Endothelial cell of hepatic sinusoid (primary cell): ENCODE data around the gene IL10.

Experiments
- in situ Hi-C: cut with HindIII; loops from 2 replicates; pipeline ENCODE4 v1.10.0; 2017; ENCODE audit warnings: low sequenced_read_pairs

Gene IL10

DNA sequence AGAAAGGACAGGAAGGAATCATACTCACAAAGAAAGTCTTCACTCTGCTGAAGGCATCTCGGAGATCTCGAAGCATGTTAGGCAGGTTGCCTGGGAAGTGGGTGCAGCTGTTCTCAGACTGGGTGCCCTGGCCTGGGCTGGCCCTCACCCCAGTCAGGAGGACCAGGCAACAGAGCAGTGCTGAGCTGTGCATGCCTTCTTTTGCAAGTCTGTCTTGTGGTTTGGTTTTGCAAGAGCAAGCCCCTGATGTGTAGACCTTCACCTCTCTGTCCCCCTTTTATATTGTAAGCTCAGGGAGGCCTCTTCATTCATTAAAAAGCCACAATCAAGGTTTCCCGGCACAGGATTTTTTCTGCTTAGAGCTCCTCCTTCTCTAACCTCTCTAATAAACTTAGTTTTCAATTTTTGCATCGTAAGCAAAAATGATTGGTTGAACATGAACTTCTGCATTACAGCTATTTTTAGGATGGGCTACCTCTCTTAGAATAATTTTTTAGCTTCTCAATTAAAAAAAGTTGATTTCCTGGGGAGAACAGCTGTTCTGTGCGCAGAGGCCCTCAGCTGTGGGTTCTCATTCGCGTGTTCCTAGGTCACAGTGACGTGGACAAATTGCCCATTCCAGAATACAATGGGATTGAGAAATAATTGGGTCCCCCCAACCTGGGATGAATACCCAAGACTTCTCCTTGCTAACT, at the start of gene IL10:
Gene IL10 (minus strand): TSS at position 252 of the 695 bp plus-strand sequence. CDS start 59 bp downstream, at position 193.
- in situ Hi-C loops, result no loop called here

DNA sequence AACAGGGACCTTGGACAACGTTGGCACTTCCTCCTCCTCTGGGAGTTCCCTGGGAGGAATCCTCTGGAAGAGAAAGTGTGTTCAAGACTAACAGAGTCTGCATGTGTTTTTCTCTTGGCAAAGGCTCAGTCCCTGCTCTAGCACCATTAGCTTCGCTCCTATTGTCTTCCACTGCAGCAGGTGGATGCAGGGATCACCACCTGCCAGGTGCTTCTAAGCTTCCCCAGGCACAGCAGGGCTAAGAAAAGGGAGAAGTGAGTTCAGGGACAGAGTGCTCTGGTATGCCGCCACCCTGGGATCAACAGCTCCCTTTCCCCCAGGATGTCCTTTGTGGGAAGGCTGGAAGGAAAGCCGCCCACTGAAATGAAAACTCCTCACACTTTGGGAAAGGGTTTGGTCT, 49.2 kb upstream of the IL10 start:
- in situ Hi-C loops, result no loop called here

DNA sequence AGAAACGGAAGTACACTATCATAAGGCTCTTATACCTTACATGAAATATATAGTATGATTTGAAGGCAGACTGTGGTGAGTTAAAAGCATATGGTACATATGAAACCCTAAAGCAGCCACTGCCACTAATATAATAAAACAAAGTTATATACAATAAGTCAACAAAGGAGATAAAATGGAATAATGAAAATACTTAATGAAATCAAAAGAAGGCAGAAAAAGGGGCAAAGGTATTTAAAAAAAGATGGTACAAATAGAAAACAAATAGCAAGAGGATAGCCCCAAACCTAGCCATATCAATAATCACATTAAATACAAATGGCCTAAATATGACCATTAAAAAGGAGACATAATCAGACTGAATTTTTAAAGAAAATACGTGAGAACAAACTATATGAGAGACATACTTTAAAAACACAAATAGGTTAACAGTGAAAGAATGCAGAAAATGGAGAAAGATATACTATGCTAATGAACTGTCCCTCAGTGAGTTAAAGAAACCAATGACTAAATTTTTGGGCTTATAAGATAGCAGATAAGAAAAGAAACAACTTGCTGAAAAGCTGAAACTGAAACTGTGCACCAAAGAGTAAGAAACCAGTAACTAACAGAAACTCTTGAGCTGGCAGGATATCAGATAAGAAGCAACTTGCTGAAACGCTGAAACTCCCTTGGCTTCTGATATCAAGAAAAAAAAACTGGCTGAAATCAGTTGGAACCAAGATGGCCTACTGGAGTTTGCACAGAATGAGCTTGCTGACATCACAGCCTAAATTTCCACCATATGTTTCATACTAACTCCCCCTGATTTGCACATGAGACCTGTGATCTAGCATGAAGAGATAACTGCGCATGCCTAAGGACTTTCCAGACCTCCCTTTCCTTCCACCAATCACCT, 44.3 kb upstream of the IL10 start:
- in situ Hi-C loops, result no loop called here

DNA sequence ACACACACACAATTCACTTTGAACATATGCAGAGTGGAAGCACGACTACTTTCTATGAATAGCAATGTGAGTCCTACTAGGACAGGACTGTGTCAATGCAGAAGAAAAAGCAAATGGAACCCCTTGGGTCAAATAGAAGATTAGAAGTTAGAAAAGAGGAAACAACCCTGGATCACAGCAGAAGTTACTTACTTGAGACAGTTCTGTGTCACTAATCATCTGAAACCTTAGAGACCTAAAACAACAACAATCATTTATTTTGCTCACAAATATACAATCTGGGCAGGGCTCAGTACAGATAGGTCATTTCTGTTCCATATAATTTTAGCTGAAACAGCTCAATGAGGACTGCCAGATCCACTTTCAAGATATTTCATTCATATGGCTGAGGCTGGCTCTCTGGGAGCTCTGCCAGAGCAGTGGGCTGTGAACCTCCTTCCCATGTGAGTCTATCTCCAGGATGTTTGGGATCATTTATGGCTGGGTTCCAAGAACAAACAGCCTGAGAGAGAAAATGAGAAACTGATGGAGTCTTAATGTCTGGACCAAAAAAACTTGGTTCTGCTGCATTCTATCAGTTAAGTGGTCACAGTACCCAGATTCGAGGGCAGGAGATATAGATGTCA, 42.5 kb upstream of the IL10 start:
- in situ Hi-C loops, result no loop called here

DNA sequence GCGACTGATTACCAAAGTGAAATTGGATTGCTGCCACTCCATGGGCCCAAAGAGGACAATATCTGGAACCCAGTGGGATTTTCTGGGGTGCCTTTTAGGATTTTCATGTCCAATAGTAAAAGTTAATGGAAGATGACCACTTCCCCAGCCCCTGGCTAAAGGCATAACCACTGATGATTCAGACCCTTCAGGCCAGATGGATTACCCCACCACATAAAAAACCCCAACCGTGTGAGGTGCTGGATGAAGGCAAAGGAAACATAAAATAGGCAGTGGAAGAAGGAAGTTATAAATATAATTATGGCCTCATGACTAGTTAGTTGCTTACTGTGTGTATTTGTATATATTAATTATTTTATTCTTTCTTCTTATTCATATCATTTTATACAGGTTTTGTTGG, 40.2 kb upstream of the IL10 start:
- in situ Hi-C loops, result no loop called here

DNA sequence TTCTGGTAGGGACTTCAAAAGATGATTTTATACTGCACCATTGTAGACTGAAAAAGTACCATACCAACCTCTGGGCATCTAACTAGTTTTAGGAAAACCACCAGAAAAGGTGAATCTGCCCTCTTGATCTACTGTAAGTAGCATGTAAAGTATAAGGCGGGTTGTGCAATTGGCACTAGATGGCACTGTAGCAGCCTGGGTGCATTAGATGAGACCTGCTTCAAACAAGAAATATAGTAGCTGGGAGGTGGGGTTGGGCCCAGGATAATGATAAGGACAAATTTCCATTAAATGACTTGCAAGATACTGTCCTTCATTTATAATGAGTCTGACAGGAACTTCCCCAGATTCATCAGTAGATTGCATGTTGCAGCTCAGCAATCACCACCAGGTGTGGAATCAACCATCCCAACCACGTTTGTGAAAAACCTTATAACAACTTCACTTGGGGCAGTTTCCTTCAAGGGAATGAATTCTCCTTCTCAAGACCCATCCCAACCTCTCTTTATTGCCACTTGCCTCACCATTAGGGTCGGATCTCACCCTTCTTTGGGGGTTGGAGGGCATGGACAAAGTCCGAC, 37.3 kb upstream of the IL10 start:
- in situ Hi-C loops, result loop anchor here (5.0 kb wide), 1 partner anchor 52 kb away; no protein-coding TSS in a partner anchor

DNA sequence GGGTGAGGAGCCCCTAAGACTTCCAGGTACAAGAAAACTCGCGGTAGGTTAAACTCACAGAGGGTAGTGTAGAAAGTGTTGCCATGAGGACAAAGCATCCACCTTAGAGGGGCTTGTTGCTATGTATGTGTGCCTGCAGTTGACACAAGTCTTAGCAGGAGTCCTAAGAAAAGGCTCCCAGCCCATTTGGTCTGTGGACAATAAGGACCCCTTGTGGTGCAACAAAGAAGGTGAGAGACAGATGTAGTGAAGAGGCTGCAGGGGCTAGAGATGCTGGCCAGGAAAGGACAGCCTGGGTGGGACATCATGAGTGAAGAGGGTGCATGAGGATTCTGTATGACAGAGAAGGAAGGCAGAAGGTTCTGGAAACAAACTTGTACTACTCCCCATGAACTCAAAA, 36.3 kb upstream of the IL10 start:
- in situ Hi-C loops, result loop anchor here (5.0 kb wide), 1 partner anchor 51 kb away; no protein-coding TSS in a partner anchor

DNA sequence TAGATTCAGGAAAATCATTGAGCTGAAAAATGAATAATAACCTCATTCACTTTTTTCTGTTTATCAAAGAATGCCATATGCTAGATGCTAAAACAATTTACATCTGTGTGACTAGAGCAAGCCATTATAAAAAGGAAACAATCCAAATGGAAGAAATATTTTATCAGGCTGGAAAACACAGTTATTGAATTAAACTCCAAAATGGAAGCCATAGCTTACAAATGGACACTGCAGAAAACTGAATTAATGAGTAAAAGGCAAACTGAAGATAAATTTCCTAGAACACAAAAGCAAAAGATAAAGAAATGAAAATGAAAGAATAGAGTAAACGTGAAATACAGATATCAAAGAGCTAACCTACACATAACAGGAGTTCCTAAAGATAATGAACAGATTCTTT, 33.1 kb upstream of the IL10 start:
- in situ Hi-C loops, result loop anchor here (5.0 kb wide), 1 partner anchor 48 kb away; no protein-coding TSS in a partner anchor

DNA sequence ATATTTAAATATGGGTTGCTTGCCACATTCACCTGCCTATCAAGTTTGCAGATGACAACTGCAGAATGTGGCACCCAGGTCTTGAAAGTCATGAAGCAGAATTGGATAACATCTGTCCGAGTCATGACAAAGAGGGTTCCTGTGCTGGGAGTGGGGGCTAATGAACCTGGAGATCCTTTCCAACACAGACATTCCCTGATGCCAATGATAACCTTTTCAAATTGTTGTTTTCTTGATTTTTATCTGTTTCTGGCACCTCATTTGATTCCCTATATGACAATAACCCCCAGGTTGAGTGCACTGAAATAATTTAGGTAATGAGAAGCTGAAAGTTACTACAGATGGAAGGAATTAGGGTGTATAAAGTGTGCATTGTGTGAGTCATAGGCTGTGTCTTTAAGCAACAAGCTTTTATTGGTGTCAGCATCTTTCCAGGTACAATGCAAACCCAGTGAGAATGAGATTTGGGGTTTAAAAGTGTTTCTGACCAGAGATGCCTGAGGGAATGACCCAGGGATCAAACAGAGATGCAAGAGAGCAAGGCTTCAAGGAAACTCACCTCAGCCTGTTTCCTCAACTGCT, 32.0 kb upstream of the IL10 start:
- in situ Hi-C loops, result no loop called here

DNA sequence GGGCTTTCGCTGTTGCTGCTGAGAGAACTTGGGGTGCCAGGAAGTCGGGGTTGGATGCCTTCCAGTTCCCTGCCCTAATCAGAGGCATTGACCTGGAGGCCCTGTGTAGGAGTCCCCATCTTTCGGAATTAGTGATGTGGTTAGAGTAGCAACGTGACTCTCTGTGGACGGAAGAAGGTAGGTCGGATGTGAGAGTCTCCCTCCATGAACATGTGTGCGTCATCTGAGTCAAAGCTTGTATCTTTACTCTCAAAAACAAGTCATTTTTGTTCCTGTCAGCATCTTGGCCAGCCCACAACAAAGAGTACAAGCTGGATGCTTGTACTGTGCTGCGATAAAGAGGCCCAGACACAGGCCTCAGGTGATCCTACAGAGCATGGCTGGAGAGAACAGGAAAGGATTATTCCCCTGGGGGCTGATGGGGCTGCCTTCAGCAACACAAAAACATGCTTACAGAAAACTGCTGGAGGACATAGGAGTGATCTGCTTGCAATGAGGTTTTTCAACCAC, 31.0 kb upstream of the IL10 start:
- in situ Hi-C loops, result no loop called here

DNA sequence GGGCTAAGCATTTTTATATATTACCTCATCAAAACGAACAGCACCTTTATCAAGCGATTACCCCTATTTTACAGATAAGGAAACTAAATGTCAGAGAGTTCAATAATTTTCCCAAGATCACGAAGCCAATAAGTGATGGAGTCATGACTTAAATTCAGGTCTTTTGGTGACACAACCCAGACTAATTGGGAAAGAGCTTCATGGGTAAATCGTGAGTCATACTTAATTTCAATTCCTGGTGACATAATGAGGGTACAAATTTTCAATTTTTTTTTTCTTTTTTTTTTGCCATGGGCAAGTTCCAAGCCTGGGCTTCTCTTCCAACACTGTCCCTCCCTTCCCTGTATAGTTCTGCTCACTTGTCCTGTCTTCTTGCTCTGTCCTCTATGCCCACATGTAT, 30.1 kb upstream of the IL10 start:
- in situ Hi-C loops, result no loop called here

DNA sequence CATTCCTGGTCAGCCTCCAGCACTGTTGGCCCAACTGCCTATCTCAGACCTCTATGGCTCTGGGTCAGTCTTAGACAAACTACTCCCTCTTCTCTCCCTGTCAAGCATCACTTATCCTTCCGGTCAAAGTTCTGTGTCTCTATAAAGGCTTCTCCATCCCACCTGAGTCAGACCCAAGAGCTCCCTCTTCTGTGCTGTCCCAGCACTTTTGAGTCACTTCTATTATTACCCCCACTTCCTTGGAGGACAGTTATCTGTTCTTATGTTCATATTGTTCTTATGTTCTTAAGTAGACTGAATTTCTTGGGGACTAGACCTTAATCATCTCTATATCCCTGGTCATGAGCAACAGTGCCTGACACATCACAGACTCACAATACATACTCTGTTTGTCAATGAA, 29.2 kb upstream of the IL10 start:
- in situ Hi-C loops, result no loop called here

DNA sequence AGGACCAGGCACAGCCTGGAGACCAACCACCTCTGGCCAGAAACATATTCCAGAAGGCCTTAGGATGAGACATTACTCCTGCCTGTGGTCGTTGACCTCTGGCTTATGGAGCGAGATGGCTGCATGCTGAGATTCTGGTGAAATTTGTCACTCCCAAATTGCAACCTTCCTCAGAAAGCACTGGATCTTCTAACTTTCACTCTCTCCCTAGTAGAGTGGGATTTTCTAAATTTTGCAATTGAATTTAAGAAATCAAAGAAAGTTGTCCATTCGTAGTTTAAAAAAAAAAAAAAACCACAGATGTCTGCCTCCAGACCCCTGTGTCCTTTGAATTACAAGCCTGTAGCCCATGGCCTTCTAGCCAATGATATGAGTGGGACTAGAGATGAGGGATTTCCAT, 28.6 kb upstream of the IL10 start:
- in situ Hi-C loops, result no loop called here

DNA sequence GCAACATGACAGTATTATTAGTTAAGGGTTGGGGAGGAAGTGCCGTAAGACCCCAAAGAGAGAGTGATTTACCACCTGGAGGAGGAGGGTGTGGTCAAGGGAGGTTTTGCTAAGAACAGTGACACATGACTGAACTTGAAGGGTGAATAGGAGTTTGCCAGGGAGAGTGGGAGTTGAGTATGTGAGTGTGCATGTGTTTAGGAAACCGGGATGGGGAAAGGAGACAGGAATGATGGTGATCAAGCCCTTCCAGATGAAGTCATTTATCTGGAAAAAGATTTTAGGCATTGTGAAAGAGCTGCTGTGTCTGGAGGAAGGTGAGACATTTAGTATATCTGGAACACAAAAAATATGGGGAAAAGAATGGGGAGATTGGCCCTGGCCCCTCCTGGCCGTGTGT, 28.1 kb upstream of the IL10 start:
- in situ Hi-C loops, result no loop called here

DNA sequence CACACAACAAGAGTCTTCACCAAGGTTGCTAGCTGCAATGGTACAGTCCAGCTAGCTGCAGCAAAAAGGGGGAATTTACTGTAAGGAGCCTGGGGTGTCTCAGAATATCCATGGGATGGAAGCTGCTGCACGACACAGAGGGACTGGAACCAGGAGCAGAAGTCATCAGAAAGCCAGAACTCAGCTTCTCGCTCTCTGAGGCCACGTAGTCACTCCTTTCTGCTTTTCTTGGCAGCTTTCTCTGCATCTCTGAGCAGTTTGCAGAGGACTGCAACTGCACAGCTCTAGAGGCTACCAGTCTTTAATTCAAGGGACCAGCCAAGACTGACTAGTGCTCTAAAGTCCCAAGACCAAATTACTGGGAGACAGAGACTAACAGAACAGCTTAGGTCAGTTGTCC, 27.0 kb upstream of the IL10 start:
- in situ Hi-C loops, result no loop called here

DNA sequence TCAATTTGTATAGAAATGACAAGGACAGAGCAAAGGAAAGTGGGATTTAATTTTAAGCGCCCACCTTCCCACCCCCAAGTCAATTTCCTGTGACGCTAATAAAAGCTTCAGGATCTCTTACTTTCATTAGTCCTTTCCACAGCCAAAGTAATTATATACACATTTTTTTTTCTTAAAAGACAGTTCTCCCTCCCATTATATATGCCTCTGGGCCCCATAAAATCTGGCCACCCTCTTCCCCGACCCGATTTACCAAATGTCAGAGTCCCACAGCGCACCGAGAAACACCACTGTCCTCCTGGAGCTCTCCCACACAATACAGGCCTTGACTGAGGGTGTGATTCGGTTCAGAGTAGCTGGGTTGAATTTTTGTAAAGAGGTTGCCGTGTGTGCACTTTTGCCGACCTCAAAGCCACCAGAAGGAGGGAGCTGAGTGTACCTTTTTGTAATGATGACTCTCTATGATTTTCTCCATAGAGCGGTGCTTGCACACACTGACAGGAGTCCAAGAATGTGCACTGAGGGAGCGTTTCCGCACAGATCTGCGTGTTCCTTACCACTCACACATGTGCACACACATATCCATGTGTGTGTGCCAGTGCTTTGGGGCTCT, 26.2 kb upstream of the IL10 start:
- in situ Hi-C loops, result no loop called here

DNA sequence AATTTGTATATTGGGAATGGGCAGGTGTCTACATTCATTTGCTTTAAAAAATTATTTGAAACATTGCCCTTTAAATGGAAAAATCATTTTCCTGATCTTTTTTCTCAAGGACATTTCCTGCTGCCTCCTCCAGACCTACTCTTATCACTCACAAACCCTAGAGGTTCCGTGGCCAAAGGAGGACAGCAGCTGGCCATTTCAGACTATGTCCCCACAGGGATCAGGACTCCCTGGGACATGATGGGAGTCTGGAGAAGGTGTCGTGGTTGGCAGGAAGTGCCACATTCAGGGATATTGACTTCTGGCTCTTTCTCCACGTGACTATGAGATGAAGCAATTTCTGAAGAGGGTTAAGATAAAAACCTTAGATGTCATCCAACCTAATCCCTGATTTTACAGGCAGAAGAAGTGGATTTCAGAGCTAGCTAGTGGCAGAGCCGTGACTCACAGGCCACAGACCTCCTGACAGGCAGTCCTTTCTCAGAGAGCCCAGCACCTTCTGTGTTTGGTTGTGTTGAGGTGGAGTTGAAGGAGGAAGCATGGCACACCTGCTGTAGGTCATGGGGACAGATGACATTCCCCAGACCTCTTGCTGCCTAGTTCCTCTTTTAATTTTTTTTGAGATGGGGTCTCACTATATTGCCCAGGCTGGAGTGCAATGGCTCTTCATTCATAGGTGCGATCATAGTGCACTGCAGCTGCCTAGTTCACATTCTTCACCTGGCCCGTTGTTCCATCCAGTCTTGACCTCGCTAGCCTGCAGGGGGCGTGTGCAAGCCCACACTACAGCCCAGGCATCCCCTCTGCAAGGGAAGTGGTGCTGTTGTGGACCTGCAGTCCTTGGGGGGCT, 25.5 kb upstream of the IL10 start:
- in situ Hi-C loops, result no loop called here

DNA sequence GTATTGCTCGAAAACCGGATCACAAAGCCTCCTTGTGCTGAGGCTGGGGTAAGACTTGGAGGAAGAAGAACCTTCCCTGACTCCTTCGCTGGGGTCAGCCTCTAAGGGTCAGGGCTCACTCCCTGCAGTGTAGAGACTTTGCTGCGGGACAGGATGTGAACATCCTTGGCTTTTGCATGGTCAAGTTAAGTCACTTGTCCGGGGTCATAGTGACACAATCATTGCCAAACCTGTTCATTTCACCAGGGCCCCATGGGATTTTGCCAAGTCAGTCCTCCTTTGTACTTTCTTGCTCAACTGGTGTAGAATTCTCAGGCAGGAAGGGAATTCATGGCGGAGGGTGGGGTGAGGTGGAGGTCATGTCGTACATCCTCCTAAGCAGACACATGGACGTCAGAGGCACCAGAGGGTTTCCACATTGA, 24.7 kb upstream of the IL10 start:
- in situ Hi-C loops, result no loop called here

DNA sequence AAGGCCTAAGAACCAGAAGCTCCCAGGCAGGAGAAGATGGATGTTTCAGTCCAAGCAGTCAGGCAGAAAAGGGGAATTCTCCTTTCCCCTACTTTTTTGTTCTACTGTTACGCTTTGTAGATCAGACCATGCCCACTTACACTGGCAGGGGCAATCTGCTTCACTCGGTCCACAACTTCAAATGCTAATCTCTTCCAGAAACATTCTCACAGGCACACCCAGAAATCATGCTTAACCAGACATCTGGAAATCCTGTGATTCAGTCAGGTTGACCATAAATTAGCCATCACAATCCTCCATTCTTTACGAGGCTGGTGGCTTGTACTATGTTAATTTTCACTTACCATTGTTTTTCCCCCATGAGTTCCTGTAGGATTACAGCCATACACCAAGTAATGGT, 23.8 kb upstream of the IL10 start:
- in situ Hi-C loops, result no loop called here
